OCI-LY7 (cell line): ENCODE results near the gene SAMD5.

Experiments
- EZH2phosphoT487 ChIP-seq: fragments of 200-600 bp; sonication (generic); IDR thresholded peaks from 2 replicates; pipeline ENCODE4 v1.6.1; 2018; ENCODE audit warnings: low read depth, borderline replicate concordance, mild to moderate bottlenecking, mixed run types, antibody characterized with exemption, low read length, moderate library complexity, mixed read lengths
- TF ChIP-seq, protein P1 (sequence below): fragments of 200-600 bp; sonication (generic); conservative IDR thresholded peaks from 2 replicates; pipeline ENCODE4 v1.5.1; 2014; ENCODE audit warnings: mild to moderate bottlenecking, antibody characterized with exemption, low read length, moderate library complexity, mixed read lengths

- TF ChIP-seq, protein P1, sequence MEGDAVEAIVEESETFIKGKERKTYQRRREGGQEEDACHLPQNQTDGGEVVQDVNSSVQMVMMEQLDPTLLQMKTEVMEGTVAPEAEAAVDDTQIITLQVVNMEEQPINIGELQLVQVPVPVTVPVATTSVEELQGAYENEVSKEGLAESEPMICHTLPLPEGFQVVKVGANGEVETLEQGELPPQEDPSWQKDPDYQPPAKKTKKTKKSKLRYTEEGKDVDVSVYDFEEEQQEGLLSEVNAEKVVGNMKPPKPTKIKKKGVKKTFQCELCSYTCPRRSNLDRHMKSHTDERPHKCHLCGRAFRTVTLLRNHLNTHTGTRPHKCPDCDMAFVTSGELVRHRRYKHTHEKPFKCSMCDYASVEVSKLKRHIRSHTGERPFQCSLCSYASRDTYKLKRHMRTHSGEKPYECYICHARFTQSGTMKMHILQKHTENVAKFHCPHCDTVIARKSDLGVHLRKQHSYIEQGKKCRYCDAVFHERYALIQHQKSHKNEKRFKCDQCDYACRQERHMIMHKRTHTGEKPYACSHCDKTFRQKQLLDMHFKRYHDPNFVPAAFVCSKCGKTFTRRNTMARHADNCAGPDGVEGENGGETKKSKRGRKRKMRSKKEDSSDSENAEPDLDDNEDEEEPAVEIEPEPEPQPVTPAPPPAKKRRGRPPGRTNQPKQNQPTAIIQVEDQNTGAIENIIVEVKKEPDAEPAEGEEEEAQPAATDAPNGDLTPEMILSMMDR: no peak
- no peak for TF ChIP-seq EZH2phosphoT487
Measured at GRCh38 chr6:147588469-147588868, 80.0 kb downstream of the SAMD5 start.
